GM12801 (cell line): ENCODE results near the gene FSIP2.

Experiments used
- CTCF ChIP-seq: IDR thresholded peaks from one replicate; pipeline ENCODE4 v1.5.1; 2011; ENCODE audit warnings: control low read depth; ENCODE audit not compliant: insufficient read length; ENCODE audit errors: extremely low read depth

The FSIP2 gene

GRCh38 chr2:185738679-185739472, at the start of gene FSIP2:
Gene FSIP2, plus strand, starts transcription at chr2:185738804. Its CDS starts 91 bp downstream, at chr2:185738895.
- TF ChIP-seq CTCF: no peak

- no peak for TF ChIP-seq CTCF
Measured at GRCh38 chr2:185689906-185690539, 48.6 kb upstream of the FSIP2 start.

GRCh38 chr2:185695711-185696235, 42.8 kb upstream of the FSIP2 start:
- TF ChIP-seq CTCF: no peak

- no peak for TF ChIP-seq CTCF
Measured at GRCh38 chr2:185700883-185701282, 37.7 kb upstream of the FSIP2 start.

- TF ChIP-seq CTCF: no peak
Measured at GRCh38 chr2:185734658-185735057, 3.9 kb upstream of the FSIP2 start.

GRCh38 chr2:185736210-185736609, 2.4 kb upstream of the FSIP2 start:
- no peak for TF ChIP-seq CTCF
